GM10248 (cell line): Measurements from ENCODE around the gene ATG2B.

ENCODE experiments used
- CTCF ChIA-PET: fragments of 300-600 bp; sonication (Branson Sonifier 250); formaldehyde crosslinking; extraction: SDS; loops from one replicate; lab custom pipeline; 2021; ENCODE audit warnings: antibody characterized with exemption; lab: Yijun Ruan, JAX
- POLR2A ChIA-PET: fragments of 350-650 bp; sonication (Branson Sonifier 250); formaldehyde crosslinking; extraction: SDS; loops from one replicate; lab custom pipeline; 2020; ENCODE audit warnings: antibody characterized with exemption; lab: Yijun Ruan, JAX
- DNase-seq: peaks from one replicate; pipeline ENCODE4 v3.0.0; 2012; ENCODE audit errors: extremely low spot score
- CTCF ChIP-seq: IDR thresholded peaks from 2 replicates; pipeline ENCODE4 v1.5.1; 2012; ENCODE audit warnings: mild to moderate bottlenecking, low read depth; ENCODE audit errors: extremely low read depth, missing control alignments, control extremely low read depth

Gene ATG2B

GRCh38 chr14:96363751-96364336 is 703 bp upstream of the ATG2B start:
- ChIA-PET CTCF (no interaction called here), POLR2A (no interaction called here)
- TF ChIP-seq CTCF = no peak
- DNase-seq = peak; percentile 39

DNA sequence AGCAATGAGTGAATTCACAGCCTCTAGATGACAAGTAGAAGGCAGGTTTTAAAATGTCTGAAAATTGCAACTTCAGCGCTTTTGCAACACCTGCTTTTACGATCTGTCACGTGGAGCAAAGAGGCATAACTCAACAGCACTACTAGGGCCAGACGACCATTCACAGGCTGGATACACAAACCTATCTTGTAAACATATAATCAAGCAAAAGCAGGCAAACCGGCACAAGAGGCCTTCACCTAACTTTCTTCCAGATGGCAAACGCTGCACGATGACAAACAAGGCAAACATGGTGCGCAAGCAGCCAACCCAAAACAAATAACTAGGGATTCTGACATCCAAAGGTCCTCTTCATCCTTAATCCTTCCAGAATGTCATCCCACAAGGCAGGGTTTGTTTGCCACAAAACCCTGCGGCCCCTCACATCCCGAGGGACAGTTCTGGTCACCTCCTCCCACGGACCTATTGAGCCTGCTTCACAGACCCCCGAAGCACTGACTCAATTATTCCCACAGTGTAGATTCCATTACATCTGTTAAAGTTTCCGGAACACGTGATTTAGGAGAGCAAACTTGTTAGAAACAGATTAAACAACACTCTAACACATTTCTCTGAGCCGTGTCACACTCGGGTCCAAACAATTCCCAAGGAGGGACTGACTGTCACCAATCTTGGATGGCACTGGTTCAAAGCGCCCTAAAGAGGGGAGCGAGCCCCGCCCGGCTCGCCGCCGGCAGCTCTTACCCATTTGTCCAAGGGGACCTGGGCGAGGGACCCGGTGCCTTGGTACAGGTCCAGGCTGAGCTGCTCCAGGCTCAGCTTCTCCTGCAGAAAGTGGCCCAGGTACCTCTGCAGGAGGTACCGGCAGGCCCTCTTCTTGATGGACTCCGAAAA is 823 bp downstream of the ATG2B start:
- POLR2A ChIA-PET = no interaction called here
- TF ChIP-seq CTCF = no peak
- CTCF ChIA-PET = no interaction called here
- DNase-seq = peak; percentile 60

GRCh38 chr14:96359959-96360358 is 3.2 kb downstream of the ATG2B start:
- ChIA-PET POLR2A (no interaction called here), CTCF (no interaction called here)
- no peak for TF ChIP-seq CTCF
- no peak for DNase-seq

DNA sequence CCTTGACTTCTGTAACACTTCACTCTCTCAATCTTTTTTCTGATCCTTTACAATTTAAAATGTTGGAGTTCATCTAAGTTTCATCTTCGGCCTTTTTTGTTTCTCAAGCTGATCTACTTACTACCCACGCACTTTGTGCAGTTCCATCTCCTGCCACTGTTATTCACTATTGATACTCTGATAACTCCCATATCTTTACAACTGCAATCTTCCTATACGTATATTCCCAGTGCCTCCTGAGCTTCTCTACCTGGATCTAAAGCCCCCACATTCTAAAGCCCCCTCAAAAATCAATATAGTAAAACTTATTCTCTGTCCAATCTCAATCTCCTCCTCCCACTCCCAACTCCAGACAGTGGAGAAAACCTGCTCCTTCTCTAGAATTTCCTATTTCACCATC is 5.9 kb downstream of the ATG2B start:
- no peak for DNase-seq
- ChIA-PET POLR2A (no interaction called here), CTCF (interaction anchor here (1.1 kb wide), 1 partner anchor 82 kb away, joined by 4 read pairs; no protein-coding TSS in a partner anchor)
- no peak for TF ChIP-seq CTCF

GRCh38 chr14:96354246-96354645 is 8.9 kb downstream of the ATG2B start:
- DNase-seq = no peak
- POLR2A ChIA-PET = no interaction called here
- CTCF ChIA-PET = no interaction called here

DNA sequence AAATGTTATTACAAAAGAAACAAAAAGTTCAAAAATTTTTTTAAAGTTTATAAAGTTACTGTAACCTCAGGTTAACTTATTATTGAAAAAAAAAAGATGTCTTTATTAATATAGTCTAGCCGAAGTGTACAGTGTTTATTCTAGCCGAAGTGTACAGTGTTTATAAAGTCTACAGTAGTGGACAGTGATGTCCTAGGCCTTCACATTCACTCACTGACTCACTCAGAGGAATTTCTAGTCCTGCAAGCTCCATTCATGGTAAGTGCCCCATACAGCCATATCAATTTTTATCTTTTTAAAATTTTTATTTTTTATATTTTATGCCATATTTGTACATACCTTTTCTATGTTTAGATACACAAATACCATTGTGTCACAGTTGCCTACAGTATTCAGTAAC is 10.4 kb downstream of the ATG2B start:
- ChIA-PET POLR2A (no interaction called here), CTCF (no interaction called here)
- no peak for TF ChIP-seq CTCF
- DNase-seq = no peak

More at GRCh38 chr14:96354246-96354645, 8.9 kb downstream of the ATG2B start:
- no peak for TF ChIP-seq CTCF
